SU-DHL-6 (cell line): ENCODE measurements around the gene CERS1.
"Not testable (repeated sequence)": the region's sequence is repeated elsewhere in the genome, so short reads cannot be mapped to it uniquely, and the experiment has no call there.

Experiments
- H2AFZ ChIP-seq: fragments of 200-600 bp; sonication (generic); 2 replicates; pipeline ENCODE4 v1.6.1; 2014; ENCODE audit warnings: low read depth, mild to moderate bottlenecking, moderate library complexity, mixed read lengths, antibody characterized with exemption, low read length; ENCODE audit not compliant: severe bottlenecking
- H3F3A ChIP-seq: fragments of 200-600 bp; shearing (Covaris generic); 2 replicates; pipeline ENCODE4 v1.6.0; 2016; ENCODE audit warnings: antibody characterized with exemption, mild to moderate bottlenecking; ENCODE audit not compliant: insufficient read depth
- H3K27ac ChIP-seq: fragments of 200-600 bp; sonication (generic); 2 replicates; pipeline ENCODE4 v1.5.1; 2016; ENCODE audit warnings: low read depth, mild to moderate bottlenecking, low read length, moderate library complexity, mixed read lengths
- H3K27me3 ChIP-seq: fragments of 200-600 bp; sonication (generic), shearing (Covaris generic); 2 replicates; pipeline ENCODE4 v1.6.0; 2014; ENCODE audit warnings: mild to moderate bottlenecking, low read length
- H3K36me3 ChIP-seq: fragments of 200-600 bp; sonication (generic); 2 replicates; pipeline ENCODE4 v1.6.1; 2014; ENCODE audit warnings: mild to moderate bottlenecking, low read length, mixed read lengths
- H3K4me2 ChIP-seq: fragments of 300-600, 200-600 bp; shearing (Covaris generic), sonication (generic); 2 replicates; pipeline ENCODE4 v1.6.0; 2014; ENCODE audit warnings: low read length, low read depth, mild to moderate bottlenecking; ENCODE audit not compliant: poor library complexity, severe bottlenecking
- H3K4me3 ChIP-seq: fragments of 200-600 bp; sonication (generic); 2 replicates; pipeline ENCODE4 v1.5.1; 2014; ENCODE audit warnings: antibody characterized with exemption, low read length, mild to moderate bottlenecking, mixed read lengths; ENCODE audit not compliant: insufficient read depth, poor library complexity, severe bottlenecking
- H3K79me2 ChIP-seq: fragments of 200-600 bp; sonication (generic); 2 replicates; pipeline ENCODE4 v1.6.1; 2014; ENCODE audit warnings: mild to moderate bottlenecking, low read length, moderate library complexity; ENCODE audit not compliant: insufficient read depth
- H3K9ac ChIP-seq: fragments of 200-600 bp; sonication (generic); 2 replicates; pipeline ENCODE4 v1.7.0; 2014; ENCODE audit warnings: mild to moderate bottlenecking, low read length
- H3K9me2 ChIP-seq: fragments of 200-600 bp; sonication (generic); replicated peaks from 2 replicates; pipeline ENCODE4 v1.6.1; 2014; ENCODE audit warnings: low read length; ENCODE audit not compliant: insufficient read depth
- H3K9me3 ChIP-seq: fragments of 200-600 bp; sonication (generic); 2 replicates; pipeline ENCODE4 v1.6.1; 2014; ENCODE audit warnings: low read length, mixed read lengths; ENCODE audit not compliant: insufficient read depth
- H4K20me1 ChIP-seq: fragments of 200-600 bp; sonication (generic); 2 replicates; pipeline ENCODE4 v1.6.1; 2014; ENCODE audit warnings: low read depth, mild to moderate bottlenecking, antibody characterized with exemption, low read length, moderate library complexity, mixed read lengths
- CTCF ChIP-seq: fragments of 200-600 bp; sonication (generic); IDR thresholded peaks from one replicate; pipeline ENCODE4 v1.5.1; 2017; ENCODE audit warnings: antibody characterized with exemption, mild to moderate bottlenecking, low read length, moderate library complexity; ENCODE audit not compliant: insufficient read depth, poor library complexity, severe bottlenecking
- EZH2phosphoT487 ChIP-seq: fragments of 200-600 bp; sonication (generic), shearing (Covaris generic); conservative IDR thresholded peaks from 2 replicates; pipeline ENCODE4 v1.6.1; 2018; ENCODE audit warnings: mild to moderate bottlenecking, antibody characterized with exemption, low read length, moderate library complexity, mixed read lengths

Gene CERS1

GRCh38 chr19:18917593-18917992 lies 21.6 kb upstream of the CERS1 start:
- not testable (repeated sequence) for H3K36me3 ChIP-seq, H2AFZ ChIP-seq, H3K27ac ChIP-seq, H3F3A ChIP-seq, H4K20me1 ChIP-seq, H3K9me2 ChIP-seq, H3K9me3 ChIP-seq, H3K27me3 ChIP-seq, H3K4me3 ChIP-seq
- 0 out of 2 replicates have a peak overlapping the region, but pooled peaks have one; percentile 13 for H3K9ac ChIP-seq
- peak overlapping the region; percentile 89 for H3K4me2 ChIP-seq
- peaks cover 69% of the 10 kb centered on the region for H3K79me2 ChIP-seq

GRCh38 chr19:18915639-18916038 lies 19.7 kb upstream of the CERS1 start:
- no peak overlapping the region for H2AFZ ChIP-seq
- H3K27ac ChIP-seq = no peak overlapping the region
- TF ChIP-seq EZH2phosphoT487 (no peak), CTCF (no peak)
- no peaks in the 10 kb centered on the region for H3K27me3 ChIP-seq
- H3K9me3 ChIP-seq = no peaks in the 10 kb centered on the region
- H3K9ac ChIP-seq = no peak overlapping the region
- peaks cover 5% of the 10 kb centered on the region; the same call in 1 of the 2 replicates for H4K20me1 ChIP-seq
- H3K4me2 ChIP-seq = no peak overlapping the region
- H3K36me3 ChIP-seq = no peaks in the 10 kb centered on the region
- peaks cover 59% of the 10 kb centered on the region for H3K79me2 ChIP-seq
- H3K9me2 ChIP-seq = no peaks in the 10 kb centered on the region
- H3K4me3 ChIP-seq = no peak overlapping the region
- peaks cover 6% of the 10 kb centered on the region; the same call in 1 of the 2 replicates for H3F3A ChIP-seq

- Histone ChIP-seq H3K27ac (no peak overlapping the region), H3K27me3 (no peaks in the 10 kb centered on the region), H3K9me3 (no peaks in the 10 kb centered on the region), H3K9me2 (no peaks in the 10 kb centered on the region), H4K20me1 (peaks cover 5% of the 10 kb centered on the region; the same call in 1 of the 2 replicates), H3K9ac (no peak overlapping the region), H3K36me3 (no peaks in the 10 kb centered on the region), H3K4me2 (no peak overlapping the region), H3F3A (0 out of 2 replicates have a peak, but pooled peaks cover under 1% of the 10 kb centered on the region), H3K79me2 (peaks cover 44% of the 10 kb centered on the region), H3K4me3 (no peak overlapping the region), H2AFZ (no peak overlapping the region)
- TF ChIP-seq CTCF = no peak
- TF ChIP-seq EZH2phosphoT487 = no peak
Measured at GRCh38 chr19:18913466-18913865, 17.5 kb upstream of the CERS1 start.

GRCh38 chr19:18912933-18913332 lies 17.0 kb upstream of the CERS1 start:
- H3K9me3 ChIP-seq = no peaks in the 10 kb centered on the region
- no peaks in the 10 kb centered on the region for H3F3A ChIP-seq
- H3K27ac ChIP-seq = no peak overlapping the region
- H2AFZ ChIP-seq = no peak overlapping the region
- H3K4me2 ChIP-seq = no peak overlapping the region
- H3K9ac ChIP-seq = no peak overlapping the region
- no peak for TF ChIP-seq CTCF
- TF ChIP-seq EZH2phosphoT487 = no peak
- H4K20me1 ChIP-seq = 0 out of 2 replicates have a peak, but pooled peaks cover 5% of the 10 kb centered on the region
- H3K4me3 ChIP-seq = no peak overlapping the region
- H3K79me2 ChIP-seq = peaks cover 38% of the 10 kb centered on the region
- H3K9me2 ChIP-seq = no peaks in the 10 kb centered on the region
- no peaks in the 10 kb centered on the region for H3K27me3 ChIP-seq
- H3K36me3 ChIP-seq = no peaks in the 10 kb centered on the region
